HepG2 (cell line): ENCODE data around the gene DHX8. TPM values are rescaled to one million over a fixed set of nuclear protein-coding genes. Genes with fewer than 3 reads are reported as not detected.

Experiments
- ATF7-NPFF ChIP-seq: sonication (generic); formaldehyde crosslinking; IDR thresholded peaks from 2 replicates; pipeline ENCODE4 v1.8.1; 2023; ENCODE audit warnings: mild to moderate bottlenecking, low read depth, missing genetic modification reagents, moderate library complexity
- ETV5 ChIP-seq: IDR thresholded peaks from 2 replicates; pipeline ENCODE4 v1.6.1; 2018; ENCODE audit warnings: missing biosample characterization, missing genetic modification reagents, inconsistent platforms, borderline replicate concordance
- HIVEP1 ChIP-seq: sonication (generic); formaldehyde crosslinking; IDR thresholded peaks from 2 replicates; pipeline ENCODE4 v1.4.0; 2020; ENCODE audit warnings: mild to moderate bottlenecking, missing genetic modification reagents
- HOXD1 ChIP-seq: sonication (generic); formaldehyde crosslinking; IDR thresholded peaks from 2 replicates; pipeline ENCODE4 v1.5.0; 2020; ENCODE audit warnings: missing genetic modification reagents
- IKZF5 ChIP-seq: IDR thresholded peaks from 2 replicates; pipeline ENCODE4 v1.6.1; 2018; ENCODE audit warnings: missing genetic modification reagents, mild to moderate bottlenecking, missing compliant biosample characterization
- IRF1 ChIP-seq: sonication (generic); formaldehyde crosslinking; IDR thresholded peaks from 2 replicates; pipeline ENCODE4 v1.4.0; 2020; ENCODE audit warnings: low read depth, mild to moderate bottlenecking, missing genetic modification reagents
- MAFK ChIP-seq, 2 experiments: IDR thresholded peaks in 1 of 2; conservative IDR thresholded peaks in 1 of 2; 2 replicates each; pipeline ENCODE4 v1.6.1; 2011; ENCODE audit warnings: improper control_type of control experiment in 2 of 2, low read length in 2 of 2
- NFAT5 ChIP-seq: sonication (generic); formaldehyde crosslinking; IDR thresholded peaks from 2 replicates; pipeline ENCODE4 v1.4.0; 2020; ENCODE audit warnings: missing genetic modification reagents
- NRL ChIP-seq: sonication (generic); formaldehyde crosslinking; IDR thresholded peaks from 2 replicates; pipeline ENCODE4 v1.5.0; 2020; ENCODE audit warnings: missing genetic modification reagents, mild to moderate bottlenecking, moderate library complexity, borderline replicate concordance
- PAX8 ChIP-seq: sonication (generic); formaldehyde crosslinking; IDR thresholded peaks from 2 replicates; pipeline ENCODE4 v1.8.0; 2022; ENCODE audit warnings: mild to moderate bottlenecking, missing genetic modification reagents, borderline replicate concordance
- PHF8 ChIP-seq: sonication (generic); formaldehyde crosslinking; IDR thresholded peaks from 2 replicates; pipeline ENCODE4 v1.5.0; 2020; ENCODE audit warnings: missing genetic modification reagents
- PLRG1 ChIP-seq: fragments of 450-650 bp; conservative IDR thresholded peaks from 2 replicates; pipeline ENCODE4 v1.6.1; 2016
- TERF1 ChIP-seq: sonication (generic); formaldehyde crosslinking; IDR thresholded peaks from 2 replicates; pipeline ENCODE4 v1.8.0; 2022; ENCODE audit warnings: mild to moderate bottlenecking, missing genetic modification reagents, moderate library complexity
- YY1 ChIP-seq: IDR thresholded peaks from 2 replicates; pipeline ENCODE4 v1.6.1; 2011; ENCODE audit warnings: low read length, low read depth, moderate library complexity, mild to moderate bottlenecking; ENCODE audit not compliant: insufficient read depth, insufficient replicate concordance
- ZHX1 ChIP-seq: sonication (generic); formaldehyde crosslinking; IDR thresholded peaks from 2 replicates; pipeline ENCODE4 v1.8.1; 2022; ENCODE audit warnings: low read depth, mild to moderate bottlenecking, missing genetic modification reagents
- ZNF136 ChIP-seq: sonication (generic); formaldehyde crosslinking; IDR thresholded peaks from 2 replicates; pipeline ENCODE4 v1.8.1; 2022; ENCODE audit warnings: low read depth, mild to moderate bottlenecking, moderate library complexity, missing genetic modification reagents
- polyA plus RNA-seq, 8 experiments: library from polyadenylated mRNA; depleted of rRNA in 3 of 8; stranded (reverse) in 7 of 8; unstranded in 1 of 8; fragments of >200 nt; fragmentation: Illumina TruSeq in 4 of 8; extraction: Trizol in 4 of 8; gene quantifications; 2 replicates each; pipeline versions ENCODE4 v1.2.1 to v1.2.3, GENCODE V29; 2011 to 2016; ENCODE audit warnings: low read depth in 4 of 8, missing spikeins in 1 of 8, mixed read lengths in 1 of 8; ENCODE audit not compliant: insufficient read depth in 1 of 8
- total RNA-seq, 5 experiments: library from RNA; depleted of rRNA; stranded (reverse); fragments of >200 nt; fragmentation: Illumina TruSeq; extraction: Trizol; gene quantifications; 2 replicates each; pipeline ENCODE4 v1.2.3, GENCODE V29; 2016; ENCODE audit warnings: low read depth in 1 of 5

The DHX8 gene
- total and polyA plus RNA-seq, 2 of the 13 experiments (the other 11 are each of a cell fraction or from before 2014, with no cell fraction given), result 24.8 to 48.9 TPM

- TF ChIP-seq ZHX1 (CRISPR knock-in tag) (peak; percentile 93), HIVEP1 (CRISPR knock-in tag) (peak; percentile 10; the same call in 1 of the 2 replicates), NFAT5 (CRISPR knock-in tag) (peak; percentile 78; the same call in 1 of the 2 replicates), PAX8 (CRISPR knock-in tag) (no peak), IKZF5 (CRISPR knock-in tag) (peak; percentile 99), NRL (CRISPR knock-in tag) (peak; percentile 75), MAFK (conservative IDR thresholded peaks at IDR 0.05 in 1 of 2, IDR thresholded peaks at IDR 0.05 in 1 of 2; ENCODE audit: low read length in 2 of 2) (peak in 1 of 2 experiments; percentile 24; a peak in 1 of 4 replicates), YY1 (peak; percentile 88), HOXD1 (CRISPR knock-in tag) (peak; percentile 49; the same call in 1 of the 2 replicates), ZNF136 (CRISPR knock-in tag) (peak; percentile 98; the same call in 1 of the 2 replicates), PHF8 (peak; percentile 85), ETV5 (CRISPR knock-in tag) (peak; percentile 88; the same call in 1 of the 2 replicates), TERF1 (CRISPR knock-in tag) (no peak), IRF1 (CRISPR knock-in tag) (peak; percentile 66; the same call in 1 of the 2 replicates), ATF7-NPFF (CRISPR knock-in tag) (peak; percentile 48; the same call in 1 of the 2 replicates), PLRG1 (no peak)
These were observed at the start of gene DHX8 (continued) for GRCh38 chr17:43483674-43484551.
